Stomach smooth muscle (tissue), 2 donors: ENCODE data around the gene ATF6.
"Not testable (repeated sequence)": the region's sequence is repeated elsewhere in the genome, so short reads cannot be mapped to it uniquely, and the experiment has no call there.

Source experiments
- H3K27ac ChIP-seq: one replicate; pipeline ENCODE4 v1.7.0; 2013; ENCODE audit warnings: mild to moderate bottlenecking, low read length, inconsistent platforms
- H3K27me3 ChIP-seq, 2 donors: one replicate each; pipeline ENCODE4 v1.7.0; 2013; ENCODE audit warnings: low read length in 2 of 2; ENCODE audit not compliant: insufficient read depth in 2 of 2, control insufficient read depth in 1 of 2
- H3K36me3 ChIP-seq, 2 donors: one replicate each; pipeline ENCODE4 v1.7.0; 2013; ENCODE audit warnings: low read length in 2 of 2; ENCODE audit not compliant: control insufficient read depth in 2 of 2, insufficient read depth in 2 of 2
- H3K4me1 ChIP-seq: one replicate; pipeline ENCODE4 v1.7.0; 2013; ENCODE audit warnings: low read length; ENCODE audit not compliant: control insufficient read depth, insufficient read depth
- H3K4me3 ChIP-seq, 2 donors: one replicate each; pipeline ENCODE4 v1.7.0; 2013; ENCODE audit warnings: low read length in 2 of 2
- H3K9ac ChIP-seq, 2 donors: one replicate each; pipeline ENCODE4 v1.7.0; 2013; ENCODE audit warnings: low read length in 2 of 2, mild to moderate bottlenecking in 1 of 2
- H3K9me3 ChIP-seq, 2 donors: one replicate each; pipeline ENCODE4 v1.7.0; 2013; ENCODE audit warnings: low read length in 2 of 2; ENCODE audit not compliant: control insufficient read depth in 2 of 2
- donor health status: healthy.
- donor health status: Pancreatic carcinoma.

ATF6 gene

DNA sequence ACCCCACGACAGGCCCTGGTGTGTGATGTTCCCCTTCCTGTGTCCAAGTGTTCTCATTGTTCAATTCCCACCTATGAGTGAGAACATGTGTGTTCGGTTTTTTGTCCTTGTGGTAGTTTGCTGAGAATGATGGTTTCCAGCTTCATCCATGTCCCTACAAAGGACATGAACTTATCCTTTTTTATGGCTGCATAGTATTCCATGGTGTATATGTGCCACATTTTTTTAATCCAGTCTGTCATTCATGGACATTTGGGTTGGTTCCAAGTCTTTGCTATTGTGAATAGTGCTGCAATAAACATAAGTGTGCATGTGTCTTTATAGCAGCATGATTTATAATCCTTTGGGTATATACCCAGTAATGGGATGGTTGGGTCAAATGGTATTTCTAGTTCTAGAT, 43.1 kb downstream of the ATF6 start:
- H3K9ac ChIP-seq, H3K36me3 ChIP-seq, H3K4me1 ChIP-seq, H3K9me3 ChIP-seq, H3K27ac ChIP-seq, H3K27me3 ChIP-seq, H3K4me3 ChIP-seq: not testable (repeated sequence)

DNA sequence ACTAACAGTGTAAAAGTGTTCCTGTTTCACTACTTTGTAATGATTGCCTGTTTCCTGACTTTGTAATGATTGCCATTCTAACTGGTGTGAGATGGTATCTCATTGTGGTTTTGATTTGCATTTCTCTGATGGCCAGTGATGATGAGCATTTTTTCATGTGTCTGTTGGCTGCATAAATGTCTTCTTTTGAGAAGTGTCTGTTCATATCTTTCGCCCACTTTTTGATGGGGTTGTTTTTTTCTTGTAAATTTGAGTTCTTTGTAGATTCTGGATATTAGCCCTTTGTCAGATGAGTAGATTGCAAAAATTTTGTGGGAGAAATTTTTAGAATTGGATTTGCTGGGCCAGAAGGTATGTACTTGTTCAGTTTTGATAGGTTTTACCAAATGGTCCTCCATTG, 43.5 kb downstream of the ATF6 start:
- not testable (repeated sequence) for H3K4me3 ChIP-seq, H3K36me3 ChIP-seq, H3K4me1 ChIP-seq, H3K27ac ChIP-seq, H3K9me3 ChIP-seq, H3K9ac ChIP-seq, H3K27me3 ChIP-seq

DNA sequence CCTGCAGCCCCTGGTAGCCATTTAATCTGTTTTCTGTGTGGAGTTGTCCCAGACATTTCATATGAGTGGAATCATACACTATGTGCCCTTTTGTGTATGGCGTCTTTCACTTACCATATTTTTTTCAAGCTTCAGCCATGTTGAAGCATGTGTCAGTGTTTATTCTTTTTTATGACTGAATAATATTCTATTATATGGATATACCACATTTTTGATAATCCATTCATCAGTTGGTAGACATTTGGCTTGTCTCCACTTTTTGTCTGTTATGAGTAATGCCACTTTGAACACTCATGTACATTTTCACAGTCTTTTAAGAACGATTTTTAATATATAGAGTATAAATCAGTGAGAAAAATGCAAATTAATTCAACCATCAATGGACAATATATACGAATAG, 44.7 kb downstream of the ATF6 start:
- Histone ChIP-seq H3K36me3 (peaks cover 5% of the 10 kb centered on the region in 2 donors), H3K27ac (no peak overlapping the region)

DNA sequence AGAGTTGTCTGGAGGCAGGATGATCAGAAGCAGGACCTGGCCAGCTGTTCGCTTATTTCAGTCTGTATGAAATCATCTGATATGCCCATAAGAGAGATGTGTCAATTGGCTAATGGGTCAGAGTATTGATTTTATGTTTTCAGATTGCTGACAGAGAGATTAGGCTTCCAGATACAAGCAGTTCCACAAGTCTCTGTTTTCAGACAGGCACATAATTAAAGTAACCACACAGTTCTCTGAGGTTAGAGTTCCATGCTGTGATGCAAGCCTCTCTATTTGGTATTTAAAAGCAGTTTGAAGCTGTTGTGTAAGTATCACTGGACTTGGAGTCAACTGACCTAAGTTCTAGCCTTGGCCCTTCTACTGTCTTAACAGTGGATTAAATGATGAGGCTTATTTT, 50.1 kb downstream of the ATF6 start:
- H3K36me3 ChIP-seq, result peaks cover 0 to 2% of the 10 kb centered on the region in 2 donors

More for the DNA sequence above, 44.7 kb downstream of the ATF6 start:
- no peak overlapping the region for H3K4me3 ChIP-seq
- peaks cover 0 to 4% of the 10 kb centered on the region in 2 donors for H3K9me3 ChIP-seq
- H3K4me1 ChIP-seq, result no peaks in the 10 kb centered on the region
- H3K9ac ChIP-seq, result no peak overlapping the region
- H3K27me3 ChIP-seq, result no peaks in the 10 kb centered on the region

DNA sequence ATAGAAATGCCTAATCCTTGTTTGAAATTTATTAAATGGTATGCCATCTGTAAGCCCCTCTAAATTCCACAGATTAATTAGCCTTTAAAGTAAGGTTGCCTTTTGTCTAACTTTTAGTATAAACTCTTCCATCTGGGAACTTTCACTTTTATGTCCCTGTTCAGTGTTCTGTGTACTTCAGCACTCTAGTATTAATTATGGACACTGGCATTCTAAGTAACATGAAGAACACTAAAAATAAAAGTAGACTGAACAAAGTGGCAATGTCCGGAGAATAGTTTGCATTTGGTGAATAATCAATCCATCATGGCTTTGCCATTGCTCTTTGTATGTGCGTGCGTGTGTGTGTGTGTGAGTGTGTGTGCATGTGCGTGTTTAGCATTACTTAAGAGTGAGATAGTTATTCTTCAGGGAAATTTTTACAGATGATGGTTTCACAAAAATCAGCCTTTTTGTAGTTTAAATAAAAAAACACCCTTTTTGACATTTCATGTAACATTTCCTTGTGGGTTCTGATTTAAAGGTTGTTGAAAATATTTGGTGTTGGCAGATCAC, 51.1 kb downstream of the ATF6 start:
- H3K4me3 ChIP-seq, result peak overlapping the region; percentile 26 to 44
- no peak overlapping the region for H3K9ac ChIP-seq
- H3K27ac ChIP-seq, result no peak overlapping the region
- peaks cover 0 to 6% of the 10 kb centered on the region in 2 donors for H3K36me3 ChIP-seq
- H3K27me3 ChIP-seq, result no peaks in the 10 kb centered on the region
- no peaks in the 10 kb centered on the region for H3K9me3 ChIP-seq
- no peaks in the 10 kb centered on the region for H3K4me1 ChIP-seq

More for the DNA sequence above, 50.1 kb downstream of the ATF6 start:
- Histone ChIP-seq H3K27me3 (no peaks in the 10 kb centered on the region), H3K9ac (no peak overlapping the region), H3K4me1 (no peaks in the 10 kb centered on the region), H3K4me3 (no peak overlapping the region), H3K27ac (peak overlapping the region; percentile 7), H3K9me3 (no peaks in the 10 kb centered on the region)

DNA sequence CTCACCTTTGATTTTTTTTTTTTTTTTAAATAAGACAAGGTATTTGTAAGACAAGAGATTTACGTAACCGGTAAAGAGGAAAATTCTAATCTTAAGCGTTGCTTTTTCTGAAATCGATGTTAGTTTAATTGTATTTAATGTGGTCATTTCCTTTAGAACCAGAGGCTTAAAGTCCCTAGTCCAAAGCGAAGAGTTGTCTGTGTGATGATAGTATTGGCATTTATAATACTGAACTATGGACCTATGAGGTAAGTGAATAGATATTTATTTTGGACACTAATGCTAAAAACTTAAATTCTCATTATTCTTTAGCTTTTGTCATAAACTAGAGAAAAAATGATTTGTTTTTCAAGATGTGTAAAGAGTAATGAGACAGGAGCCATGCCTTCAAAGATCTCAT, 54.8 kb downstream of the ATF6 start:
- Histone ChIP-seq H3K36me3 (peaks cover 0 to 6% of the 10 kb centered on the region in 2 donors), H3K9ac (no peak overlapping the region)

DNA sequence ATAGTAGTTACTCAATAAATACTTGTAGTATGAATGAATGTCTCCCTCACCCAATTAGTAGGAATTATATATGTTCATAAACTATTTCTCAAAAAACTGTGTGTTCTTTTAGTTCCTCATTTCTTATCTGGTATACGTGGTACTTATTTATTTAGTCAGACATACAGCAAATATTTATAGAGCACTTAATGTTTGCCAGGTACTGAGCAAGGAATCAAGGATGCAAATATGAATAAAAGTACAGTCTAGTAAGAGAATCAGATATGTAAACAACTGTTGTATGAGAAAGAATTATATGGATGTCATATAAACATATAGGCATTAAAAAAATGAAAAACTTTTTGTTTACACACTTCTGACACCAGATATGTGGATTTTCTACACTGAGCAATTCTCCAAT, 58.5 kb downstream of the ATF6 start:
- H3K9ac ChIP-seq, result no peak overlapping the region
- no peaks in the 10 kb centered on the region for H3K27me3 ChIP-seq
- no peaks in the 10 kb centered on the region for H3K9me3 ChIP-seq
- H3K4me1 ChIP-seq, result no peaks in the 10 kb centered on the region
- no peak overlapping the region for H3K27ac ChIP-seq
- H3K36me3 ChIP-seq, result peaks cover 0 to 6% of the 10 kb centered on the region in 2 donors
- no peak overlapping the region for H3K4me3 ChIP-seq

More for the DNA sequence above, 54.8 kb downstream of the ATF6 start:
- no peak overlapping the region for H3K27ac ChIP-seq
- no peaks in the 10 kb centered on the region for H3K27me3 ChIP-seq
- no peaks in the 10 kb centered on the region for H3K9me3 ChIP-seq
- H3K4me3 ChIP-seq, result no peak overlapping the region
- no peaks in the 10 kb centered on the region for H3K4me1 ChIP-seq

DNA sequence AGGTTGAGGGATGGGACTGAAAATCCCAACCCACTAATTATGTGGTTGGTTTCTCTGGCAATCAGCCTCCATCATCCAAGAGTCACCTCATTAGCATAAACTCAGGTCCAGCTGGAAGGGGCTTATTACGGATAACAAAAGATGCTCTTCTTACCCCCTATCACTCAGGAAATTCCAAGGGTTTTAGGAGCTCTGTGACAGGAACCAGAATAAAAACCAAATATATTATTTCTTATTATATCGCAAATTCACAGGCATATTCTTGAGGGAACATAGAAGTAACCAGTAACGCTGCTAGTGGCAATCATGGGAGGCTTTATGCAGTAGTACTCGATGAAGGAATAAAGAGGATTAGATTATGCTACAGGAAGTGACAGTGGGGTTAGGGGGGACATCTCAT, 59.7 kb downstream of the ATF6 start:
- Histone ChIP-seq H3K9me3 (no peaks in the 10 kb centered on the region), H3K4me1 (no peaks in the 10 kb centered on the region), H3K4me3 (no peak overlapping the region), H3K36me3 (peaks cover 0 to 6% of the 10 kb centered on the region in 2 donors), H3K27ac (no peak overlapping the region), H3K9ac (no peak overlapping the region), H3K27me3 (no peaks in the 10 kb centered on the region)

DNA sequence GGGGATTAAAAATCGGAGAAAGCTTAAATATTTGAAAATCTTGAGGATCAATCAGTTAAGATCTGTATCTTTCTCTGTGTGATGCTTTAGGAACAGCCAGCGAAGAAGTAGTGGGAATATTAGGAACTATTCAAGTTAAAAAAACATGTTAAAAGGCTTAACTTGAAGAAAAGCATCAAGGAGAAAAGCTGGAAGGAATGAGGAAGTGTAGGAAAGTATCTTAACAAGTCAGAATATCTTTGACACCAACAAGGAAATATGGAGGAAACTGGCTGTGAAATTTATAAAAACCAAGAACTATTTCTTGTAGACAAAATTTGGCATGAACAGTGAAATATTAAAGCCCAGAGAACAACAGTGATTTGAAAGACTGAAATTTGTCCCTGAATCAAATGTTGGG, 60.4 kb downstream of the ATF6 start:
- peaks cover 0 to 1% of the 10 kb centered on the region in 2 donors for H3K36me3 ChIP-seq
- H3K9ac ChIP-seq, result no peak overlapping the region
- no peak overlapping the region for H3K27ac ChIP-seq
- H3K4me1 ChIP-seq, result no peaks in the 10 kb centered on the region
- no peak overlapping the region for H3K4me3 ChIP-seq
- H3K9me3 ChIP-seq, result no peaks in the 10 kb centered on the region
- no peaks in the 10 kb centered on the region for H3K27me3 ChIP-seq

DNA sequence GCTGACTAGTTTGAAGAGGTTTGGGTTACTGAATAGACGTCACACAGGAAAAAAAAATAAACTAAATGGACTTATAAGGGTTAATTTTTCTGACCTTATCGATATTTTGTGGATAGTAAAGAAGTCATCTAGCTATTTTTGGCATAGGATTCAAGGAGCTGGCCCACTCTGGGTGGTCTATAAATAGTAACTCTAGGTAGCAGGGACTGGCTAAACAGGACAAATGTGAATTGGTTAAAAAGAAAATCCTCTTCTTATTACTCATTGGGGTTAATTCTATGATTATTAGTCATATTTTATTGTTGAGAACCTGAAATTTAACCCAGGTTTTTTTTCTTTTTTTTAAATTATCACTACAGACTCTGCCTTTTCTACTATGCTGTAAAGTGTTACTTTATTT, 61.7 kb downstream of the ATF6 start:
- H3K27ac ChIP-seq, result no peak overlapping the region
- H3K4me1 ChIP-seq, result no peaks in the 10 kb centered on the region

DNA sequence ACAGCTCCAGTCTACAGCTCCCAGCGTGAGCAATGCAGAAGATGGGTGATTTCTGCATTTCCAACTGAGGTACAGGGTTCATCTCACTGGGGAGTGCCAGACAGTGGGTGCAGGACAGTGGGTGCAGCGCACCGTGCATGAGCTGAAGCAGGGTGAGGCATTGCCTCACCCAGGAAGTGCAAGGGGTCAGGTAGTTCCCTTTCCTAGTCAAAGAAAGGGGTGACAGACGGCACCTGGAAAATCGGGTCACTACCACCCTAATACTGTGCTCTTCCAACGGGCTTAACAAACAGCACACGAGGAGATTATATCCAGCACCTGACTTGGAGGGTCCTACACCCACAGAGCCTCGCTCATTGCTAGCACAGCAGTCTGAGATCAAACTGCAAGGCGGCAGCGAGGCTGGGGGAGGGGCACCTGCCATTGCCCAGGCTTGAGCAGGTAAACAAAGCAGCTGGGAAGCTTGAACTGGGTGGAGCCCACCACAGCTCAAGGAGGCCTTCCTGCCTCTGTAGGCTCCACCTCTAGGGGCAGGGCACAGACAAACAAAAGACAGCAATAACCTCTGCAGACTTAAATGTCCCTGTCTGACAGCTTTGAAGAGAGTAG, 66.3 kb downstream of the ATF6 start:
- H3K4me3 ChIP-seq, H3K4me1 ChIP-seq, H3K9ac ChIP-seq, H3K27ac ChIP-seq, H3K36me3 ChIP-seq, H3K9me3 ChIP-seq, H3K27me3 ChIP-seq: not testable (repeated sequence)

More for the DNA sequence above, 61.7 kb downstream of the ATF6 start:
- no peaks in the 10 kb centered on the region for H3K27me3 ChIP-seq
- H3K9ac ChIP-seq, result no peak overlapping the region
- H3K9me3 ChIP-seq, result no peaks in the 10 kb centered on the region
- no peaks in the 10 kb centered on the region for H3K36me3 ChIP-seq
- H3K4me3 ChIP-seq, result no peak overlapping the region
